Measurements from ENCODE around the gene SULT1C2. TPM values are rescaled to one million over a fixed set of nuclear protein-coding genes. Genes with fewer than 3 reads are reported as not detected.

The SULT1C2 gene
- polyA plus RNA-seq, 2 of the 4 experiments (the other 2 are of a cell fraction), result 0.36 to 0.56 TPM

DNA sequence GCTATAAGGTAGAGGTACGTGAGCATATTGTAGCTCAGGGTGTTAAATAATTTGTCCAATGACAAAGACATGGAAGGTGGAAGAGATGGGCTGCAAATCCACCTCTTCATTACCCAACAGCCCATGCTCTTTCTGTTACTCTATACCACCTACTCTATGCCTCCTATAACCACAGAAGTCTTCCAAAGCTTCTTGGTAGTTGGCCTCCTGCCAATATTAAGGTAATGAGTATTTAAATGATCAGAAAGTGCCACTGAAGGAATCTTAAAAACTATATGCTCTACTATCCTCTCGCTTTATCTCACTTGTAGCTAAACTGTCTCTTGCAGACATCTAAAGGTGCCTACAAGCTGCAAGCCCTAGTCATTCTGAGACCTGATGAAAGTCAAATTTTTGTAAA, 41.1 kb downstream of the SULT1C2 start:
- no peak for ATAC-seq
- CTCF ChIA-PET, result interaction anchor here (1.3 kb wide), 1 partner anchor 306 kb away, joined by 3 read pairs; no protein-coding TSS in a partner anchor
- Histone ChIP-seq H3K4me2 (no peak overlapping the region), H3K9me3 (no peaks in the 10 kb centered on the region), H3K4me1 (peaks cover 10% of the 10 kb centered on the region), H3K4me3 (no peak overlapping the region), H3K27ac (no peak overlapping the region)
- POLR2A ChIA-PET, result no interaction called here
- WGBS (ENCODE audit: missing lambda C conversion rate), result 86% methylated on average over 2 of the region's 2 CpGs
- no peak for FAIRE-seq
- DNase-seq (ENCODE audit: low read depth in 1 of 2, low spot score in 1 of 2), result no peak
- TF ChIP-seq MAZ (IDR thresholded peaks at IDR 0.05; ENCODE audit: borderline replicate concordance, low read depth, low read length), result no peak
- TF ChIP-seq, protein P1, sequence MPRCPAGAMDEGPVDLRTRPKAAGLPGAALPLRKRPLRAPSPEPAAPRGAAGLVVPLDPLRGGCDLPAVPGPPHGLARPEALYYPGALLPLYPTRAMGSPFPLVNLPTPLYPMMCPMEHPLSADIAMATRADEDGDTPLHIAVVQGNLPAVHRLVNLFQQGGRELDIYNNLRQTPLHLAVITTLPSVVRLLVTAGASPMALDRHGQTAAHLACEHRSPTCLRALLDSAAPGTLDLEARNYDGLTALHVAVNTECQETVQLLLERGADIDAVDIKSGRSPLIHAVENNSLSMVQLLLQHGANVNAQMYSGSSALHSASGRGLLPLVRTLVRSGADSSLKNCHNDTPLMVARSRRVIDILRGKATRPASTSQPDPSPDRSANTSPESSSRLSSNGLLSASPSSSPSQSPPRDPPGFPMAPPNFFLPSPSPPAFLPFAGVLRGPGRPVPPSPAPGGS (IDR thresholded peaks at IDR 0.05), result no peak
- TF ChIP-seq, protein P2, sequence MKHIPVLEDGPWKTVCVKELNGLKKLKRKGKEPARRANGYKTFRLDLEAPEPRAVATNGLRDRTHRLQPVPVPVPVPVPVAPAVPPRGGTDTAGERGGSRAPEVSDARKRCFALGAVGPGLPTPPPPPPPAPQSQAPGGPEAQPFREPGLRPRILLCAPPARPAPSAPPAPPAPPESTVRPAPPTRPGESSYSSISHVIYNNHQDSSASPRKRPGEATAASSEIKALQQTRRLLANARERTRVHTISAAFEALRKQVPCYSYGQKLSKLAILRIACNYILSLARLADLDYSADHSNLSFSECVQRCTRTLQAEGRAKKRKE (CRISPR knock-in tag; IDR thresholded peaks at IDR 0.05; ENCODE audit: low read depth), result no peak

DNA sequence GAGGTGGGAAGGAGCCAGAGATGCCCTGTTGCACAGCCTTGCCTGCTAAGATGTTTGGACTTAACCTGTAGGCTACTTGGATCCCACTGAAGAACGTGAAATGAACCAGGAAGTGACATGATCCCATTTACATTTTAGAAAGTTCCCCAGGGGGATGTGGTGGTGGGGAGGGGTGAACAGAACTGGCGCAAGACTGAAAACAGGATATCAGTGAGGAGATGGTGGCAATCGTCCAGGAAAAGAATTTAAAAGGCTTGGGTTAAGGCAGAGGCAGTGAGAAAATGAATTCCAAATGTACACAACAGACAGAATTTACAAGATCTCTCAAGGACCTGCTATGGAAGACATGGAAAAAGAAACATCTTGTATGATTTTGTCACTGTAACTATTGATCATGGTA, 42.3 kb downstream of the SULT1C2 start:
- TF ChIP-seq, protein P3, sequence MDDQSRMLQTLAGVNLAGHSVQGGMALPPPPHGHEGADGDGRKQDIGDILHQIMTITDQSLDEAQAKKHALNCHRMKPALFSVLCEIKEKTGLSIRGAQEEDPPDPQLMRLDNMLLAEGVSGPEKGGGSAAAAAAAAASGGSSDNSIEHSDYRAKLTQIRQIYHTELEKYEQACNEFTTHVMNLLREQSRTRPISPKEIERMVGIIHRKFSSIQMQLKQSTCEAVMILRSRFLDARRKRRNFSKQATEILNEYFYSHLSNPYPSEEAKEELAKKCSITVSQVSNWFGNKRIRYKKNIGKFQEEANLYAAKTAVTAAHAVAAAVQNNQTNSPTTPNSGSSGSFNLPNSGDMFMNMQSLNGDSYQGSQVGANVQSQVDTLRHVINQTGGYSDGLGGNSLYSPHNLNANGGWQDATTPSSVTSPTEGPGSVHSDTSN (IDR thresholded peaks at IDR 0.05), result no peak
- TF ChIP-seq ZNF302 (CRISPR knock-in tag; IDR thresholded peaks at IDR 0.05) (no peak), HEYL (CRISPR knock-in tag; IDR thresholded peaks at IDR 0.05) (no peak), KDM1A (IDR thresholded peaks at IDR 0.05; ENCODE audit: low read depth) (no peak), FOSB (CRISPR knock-in tag; IDR thresholded peaks at IDR 0.05) (no peak)
- TF ChIP-seq, protein P4, sequence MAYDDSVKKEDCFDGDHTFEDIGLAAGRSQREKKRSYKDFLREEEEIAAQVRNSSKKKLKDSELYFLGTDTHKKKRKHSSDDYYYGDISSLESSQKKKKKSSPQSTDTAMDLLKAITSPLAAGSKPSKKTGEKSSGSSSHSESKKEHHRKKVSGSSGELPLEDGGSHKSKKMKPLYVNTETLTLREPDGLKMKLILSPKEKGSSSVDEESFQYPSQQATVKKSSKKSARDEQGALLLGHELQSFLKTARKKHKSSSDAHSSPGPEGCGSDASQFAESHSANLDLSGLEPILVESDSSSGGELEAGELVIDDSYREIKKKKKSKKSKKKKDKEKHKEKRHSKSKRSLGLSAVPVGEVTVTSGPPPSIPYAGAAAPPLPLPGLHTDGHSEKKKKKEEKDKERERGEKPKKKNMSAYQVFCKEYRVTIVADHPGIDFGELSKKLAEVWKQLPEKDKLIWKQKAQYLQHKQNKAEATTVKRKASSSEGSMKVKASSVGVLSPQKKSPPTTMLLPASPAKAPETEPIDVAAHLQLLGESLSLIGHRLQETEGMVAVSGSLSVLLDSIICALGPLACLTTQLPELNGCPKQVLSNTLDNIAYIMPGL (CRISPR knock-in tag; IDR thresholded peaks at IDR 0.05; ENCODE audit: borderline replicate concordance), result no peak
- TF ChIP-seq, protein P1 (IDR thresholded peaks at IDR 0.05), result no peak
- ATAC-seq, result no peak
- Histone ChIP-seq H3K27ac (no peak overlapping the region), H3K4me2 (no peak overlapping the region), H3K4me1 (no peaks in the 10 kb centered on the region), H3K4me3 (no peak overlapping the region), H3K9me3 (no peaks in the 10 kb centered on the region)
- 79% methylated on average over 3 of the region's 3 CpGs for WGBS (ENCODE audit: missing lambda C conversion rate)
- CTCF ChIA-PET, result no interaction called here
- no peak for FAIRE-seq
- no peak for DNase-seq (ENCODE audit: low read depth in 1 of 2, low spot score in 1 of 2)
- POLR2A ChIA-PET, result no interaction called here

DNA sequence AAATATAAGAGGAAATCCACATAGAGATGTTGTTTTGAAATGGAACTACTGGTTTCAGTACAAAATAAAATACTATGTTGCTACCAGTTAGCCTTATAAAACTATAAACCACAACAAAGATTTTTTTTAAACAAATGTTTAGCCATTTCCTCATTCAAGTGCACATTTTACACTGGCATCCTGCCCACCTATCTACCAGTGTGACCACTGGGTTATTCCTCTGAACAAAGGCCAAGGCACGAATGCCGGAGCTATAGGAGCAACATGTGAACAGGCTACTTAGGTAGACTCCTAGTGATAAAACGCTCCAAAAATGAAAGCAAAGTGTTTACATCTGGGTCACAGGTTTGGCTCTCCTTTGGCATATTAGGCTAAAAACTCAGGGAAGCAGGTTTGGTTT, 57.3 kb downstream of the SULT1C2 start:
- no peak for ATAC-seq

More for the DNA sequence above, 57.3 kb downstream of the SULT1C2 start:
- H3K9me3 ChIP-seq, result no peaks in the 10 kb centered on the region
- TF ChIP-seq ZFP36 (IDR thresholded peaks at IDR 0.05; ENCODE audit: borderline replicate concordance, partially characterized antibody) (no peak), JUN (IDR thresholded peaks at IDR 0.05) (no peak), HOXA7 (CRISPR knock-in tag; IDR thresholded peaks at IDR 0.05) (no peak), KDM5A (IDR thresholded peaks at IDR 0.05) (no peak), ESRRA (IDR thresholded peaks at IDR 0.05; ENCODE audit: borderline replicate concordance, low read length) (no peak)
- TF ChIP-seq, protein P2 (CRISPR knock-in tag; IDR thresholded peaks at IDR 0.05; ENCODE audit: low read depth), result no peak
- FAIRE-seq (no peak), DNase-seq (ENCODE audit: low read depth in 1 of 2, low spot score in 1 of 2) (no peak)
- CTCF ChIA-PET, result interaction anchor here (0.5 to 5.6 kb wide), 4 partner anchors 72 to 315 kb away, joined by 3 to 30 read pairs (median 6); no protein-coding TSS in a partner anchor
- H3K4me2 ChIP-seq, result no peak overlapping the region
- H3K4me1 ChIP-seq, result peaks cover 7% of the 10 kb centered on the region
- no peak overlapping the region for H3K27ac ChIP-seq
- POLR2A ChIA-PET, result no interaction called here
- no peak overlapping the region for H3K4me3 ChIP-seq
- WGBS (ENCODE audit: missing lambda C conversion rate), result 88% methylated on average over 3 of the region's 3 CpGs
